Thyroid gland (tissue), 4 donors: ENCODE results near the gene NGFR.

Source experiments
- CTCF ChIP-seq, 6 experiments: fragments of 200-600 bp in 3 of 6; fragments of 450-650 bp in 3 of 6; sonication (generic) in 3 of 6; IDR thresholded peaks; one replicate each; pipeline ENCODE4 v1.5.1; 2016 to 2019; ENCODE audit warnings: antibody characterized with exemption in 6 of 6, mild to moderate bottlenecking in 2 of 6, inconsistent platforms in 1 of 6, moderate library complexity in 1 of 6
- POLR2A ChIP-seq, 2 donors: fragments of 450-650 bp; IDR thresholded peaks; one replicate each; pipeline ENCODE4 v1.6.1; 2017; ENCODE audit warnings: antibody characterized with exemption in 2 of 2, mild to moderate bottlenecking in 2 of 2, moderate library complexity in 1 of 2

GRCh38 chr17:49551221-49552069 lies 56.4 kb downstream of the NGFR start:
- TF ChIP-seq CTCF (IDR thresholded peaks at IDR 0.05) (no peak), POLR2A (IDR thresholded peaks at IDR 0.05) (no peak)
